Measurements from ENCODE around the gene KCTD1.
A peak's percentile ranks its signal among the peaks of the same experiment; 100 is the strongest.

Gene KCTD1

DNA sequence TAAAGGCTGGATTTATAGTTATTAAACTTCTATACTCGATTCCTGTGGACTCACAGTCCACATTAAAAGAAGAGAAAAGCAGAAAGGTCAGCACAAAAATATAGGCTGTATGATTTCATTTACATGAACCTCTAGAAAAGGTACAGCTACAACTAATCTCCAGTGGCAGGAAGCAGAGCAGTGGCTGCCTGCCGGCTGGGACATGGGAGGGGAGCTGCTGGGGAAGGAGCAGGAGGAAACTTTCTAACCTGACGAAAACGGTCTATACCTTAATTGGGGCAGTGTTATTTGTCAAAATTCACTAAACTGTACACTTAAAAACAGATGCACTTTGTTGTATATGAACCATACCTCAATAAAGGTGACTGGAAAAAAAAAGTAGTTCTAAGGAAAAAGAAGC lies 26.7 kb downstream of the KCTD1 start:
- DNase-seq, result no peak

DNA sequence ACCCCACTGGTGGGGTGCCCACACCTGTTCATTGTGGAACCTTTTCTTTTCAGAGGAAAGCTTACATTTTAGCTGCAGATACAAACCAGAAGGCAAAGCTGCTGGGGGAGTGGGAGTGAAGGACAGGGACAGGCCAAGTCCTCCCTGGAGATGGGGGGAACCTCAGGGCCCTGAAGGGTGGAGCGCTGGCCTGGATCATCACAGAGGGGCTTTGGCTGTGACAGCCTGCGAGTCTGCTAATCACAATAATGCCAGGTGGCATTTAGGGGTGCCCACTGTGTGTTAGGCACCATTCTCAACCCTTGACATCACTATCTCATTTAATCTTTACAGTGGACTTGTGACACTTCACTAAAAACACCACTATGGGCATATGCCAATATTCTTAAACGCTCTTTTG lies 27.4 kb downstream of the KCTD1 start:
- DNase-seq, result no peak

DNA sequence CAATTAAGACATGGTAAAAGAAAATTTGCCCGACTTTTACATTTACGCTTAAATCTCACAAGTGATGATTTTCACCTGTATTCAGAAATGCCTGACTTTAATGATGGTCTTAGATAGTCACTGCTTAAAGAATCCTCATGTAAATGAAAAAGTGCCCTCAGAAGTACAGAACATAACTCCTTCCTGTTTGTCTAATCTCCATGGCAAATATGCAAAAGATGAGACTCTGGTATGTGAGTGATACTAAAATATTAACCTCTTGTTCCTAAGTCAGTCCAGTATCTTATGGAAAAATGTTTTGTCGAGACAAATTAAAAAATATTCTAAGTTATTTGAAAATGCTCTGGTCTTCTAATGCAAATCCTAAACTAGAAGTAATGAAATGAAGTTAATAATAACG lies 29.2 kb downstream of the KCTD1 start:
- DNase-seq, result no peak

DNA sequence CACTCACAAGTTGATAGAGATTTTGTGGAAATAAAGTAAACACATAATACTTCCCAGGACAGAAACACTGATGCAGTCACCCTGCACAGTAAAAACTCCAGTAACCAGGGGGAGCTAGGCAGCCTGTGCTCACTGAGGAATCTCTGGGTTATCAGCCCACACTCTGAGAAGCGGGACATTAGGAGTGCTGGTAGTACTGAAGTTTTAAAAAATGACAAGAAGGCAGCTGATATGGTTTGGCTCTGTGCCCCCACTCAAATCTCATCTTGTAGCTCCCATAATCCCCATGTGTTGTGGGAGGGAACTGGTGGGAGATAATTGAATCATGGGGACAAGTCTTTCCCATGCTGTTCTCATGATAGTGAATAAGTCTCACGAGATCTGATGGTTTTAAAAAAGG lies 31.4 kb downstream of the KCTD1 start:
- no peak for DNase-seq

DNA sequence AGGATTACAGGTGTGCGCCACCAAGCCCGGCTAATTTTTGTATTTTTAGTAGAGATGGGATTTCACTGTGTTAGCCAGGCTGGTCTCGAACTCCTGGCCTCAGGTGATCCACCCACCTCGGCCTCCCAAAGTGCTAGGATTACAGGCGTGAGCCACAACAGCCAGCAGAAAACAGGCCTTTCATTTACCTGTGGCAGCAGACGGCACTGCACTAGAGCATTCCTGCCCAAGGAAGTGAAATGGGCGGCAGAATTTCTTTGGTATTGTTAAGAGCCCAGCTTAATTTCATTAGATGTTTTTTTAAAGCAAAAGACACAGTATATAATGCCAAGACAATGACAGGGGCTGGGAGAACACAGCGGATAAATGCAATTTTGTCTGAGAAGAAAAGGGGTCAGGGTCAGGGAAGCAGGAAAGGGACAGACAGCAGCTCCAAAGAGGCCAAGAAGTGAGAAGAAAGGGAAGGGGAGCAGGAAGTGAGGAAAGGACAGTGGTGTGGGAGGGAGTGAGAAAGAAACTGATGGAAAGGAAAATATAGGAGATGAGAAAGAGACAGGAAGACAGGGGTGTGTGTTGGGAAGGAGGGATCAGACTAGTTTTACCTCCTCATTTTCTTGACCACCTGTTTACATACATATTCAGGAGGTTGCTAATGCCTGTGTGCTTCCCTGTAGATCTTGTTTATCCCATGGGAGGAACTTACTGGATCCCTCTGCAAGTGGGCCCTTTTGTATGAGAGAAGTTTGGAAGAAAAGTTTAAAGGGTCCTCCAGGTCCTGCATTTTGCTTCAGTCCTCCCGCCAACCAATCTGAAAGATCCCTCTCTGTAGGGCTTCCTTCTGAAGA lies 32.5 kb downstream of the KCTD1 start:
- DNase-seq, result no peak

DNA sequence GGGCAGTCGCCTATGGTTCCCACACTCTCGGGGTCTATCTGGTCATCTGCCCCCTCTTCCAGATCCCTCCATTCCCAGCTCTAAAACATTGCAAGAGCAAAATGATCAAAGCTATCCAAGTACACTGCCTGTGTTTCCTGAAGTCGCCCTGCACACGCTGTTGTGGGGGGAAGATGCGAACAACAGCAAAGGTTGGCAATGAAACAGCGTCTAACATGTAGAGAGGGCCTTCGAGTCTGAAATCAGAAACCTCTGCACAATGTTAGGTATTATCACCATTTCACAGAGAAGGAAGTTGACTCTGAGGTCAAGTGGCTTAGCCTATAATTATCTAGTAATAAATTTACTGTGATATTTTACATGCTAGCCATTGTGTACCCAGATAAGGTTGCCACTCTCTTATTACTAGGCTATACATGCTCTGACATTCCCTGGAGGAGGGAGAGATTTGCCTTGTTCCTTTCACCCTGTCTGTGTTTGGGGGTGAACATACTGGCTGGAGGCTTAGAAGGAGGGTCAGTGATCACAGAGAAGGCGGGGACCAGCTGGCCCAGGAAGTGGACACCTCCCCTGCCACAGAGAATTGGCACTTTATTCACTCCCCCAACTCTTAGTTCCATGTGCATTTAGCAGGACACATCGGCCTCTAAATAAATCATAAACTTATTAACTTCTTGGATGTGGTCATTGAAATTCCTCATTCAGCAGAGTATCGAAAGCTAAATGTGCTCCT lies 36.8 kb downstream of the KCTD1 start:
- DNase-seq, result no peak

DNA sequence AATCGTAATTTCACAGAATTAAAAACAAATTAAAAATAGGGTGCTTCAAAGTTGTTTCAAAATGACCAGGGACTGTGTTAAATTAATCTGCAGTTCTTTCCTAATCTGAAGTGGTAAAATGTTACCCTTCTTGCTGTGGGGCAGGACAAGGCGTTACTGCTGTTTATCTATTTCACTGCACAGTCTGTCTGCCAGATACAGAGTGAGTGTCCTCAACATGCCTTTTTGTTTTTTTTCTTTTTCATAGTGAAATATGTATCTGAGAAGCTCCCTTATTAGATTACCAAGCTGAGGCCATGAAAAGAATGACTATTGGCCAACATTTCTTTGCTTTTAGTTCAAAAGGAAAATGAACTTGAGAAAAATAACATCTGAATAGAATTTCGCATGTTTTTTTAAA lies 38.0 kb downstream of the KCTD1 start:
- no peak for DNase-seq

DNA sequence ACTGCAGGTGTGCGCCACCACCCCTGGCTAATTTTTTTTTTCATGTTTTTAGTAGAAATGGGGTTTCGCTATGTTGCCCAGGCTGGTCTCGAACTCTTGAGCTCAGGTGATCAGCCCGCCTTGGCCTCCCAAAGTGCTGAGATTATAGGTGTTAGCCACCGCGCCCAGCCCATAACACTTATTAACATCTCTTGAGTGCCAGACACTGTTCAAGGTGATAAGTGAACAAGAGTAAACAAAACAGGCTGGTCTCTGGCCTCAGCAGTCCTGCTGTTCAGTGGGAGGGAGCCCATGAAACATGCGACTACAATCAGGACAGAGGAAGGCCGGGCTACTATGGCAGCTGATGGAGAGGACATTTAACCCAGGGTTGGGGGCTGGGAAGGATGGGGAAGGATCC lies 42.3 kb downstream of the KCTD1 start:
- no peak for DNase-seq

DNA sequence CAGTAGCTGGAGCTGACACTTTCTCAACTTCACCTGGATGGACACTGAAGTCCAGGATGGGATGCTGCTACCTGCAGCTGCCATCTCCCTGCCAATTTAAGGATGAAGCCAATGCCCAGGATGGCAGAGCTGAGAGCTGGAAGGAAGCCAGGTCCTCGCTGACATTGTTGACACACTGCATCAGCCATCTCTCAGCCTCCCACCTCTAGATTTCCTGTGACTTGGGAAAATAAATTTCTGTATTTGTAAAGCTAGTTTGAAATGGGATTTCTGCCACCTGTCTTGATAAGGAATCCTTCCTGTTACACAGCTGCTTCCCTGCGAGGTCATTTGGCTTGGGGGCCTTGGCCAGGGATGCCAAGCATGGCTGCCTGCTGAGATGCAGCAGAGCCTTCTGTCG lies 43.5 kb downstream of the KCTD1 start:
- DNase-seq, result no peak

DNA sequence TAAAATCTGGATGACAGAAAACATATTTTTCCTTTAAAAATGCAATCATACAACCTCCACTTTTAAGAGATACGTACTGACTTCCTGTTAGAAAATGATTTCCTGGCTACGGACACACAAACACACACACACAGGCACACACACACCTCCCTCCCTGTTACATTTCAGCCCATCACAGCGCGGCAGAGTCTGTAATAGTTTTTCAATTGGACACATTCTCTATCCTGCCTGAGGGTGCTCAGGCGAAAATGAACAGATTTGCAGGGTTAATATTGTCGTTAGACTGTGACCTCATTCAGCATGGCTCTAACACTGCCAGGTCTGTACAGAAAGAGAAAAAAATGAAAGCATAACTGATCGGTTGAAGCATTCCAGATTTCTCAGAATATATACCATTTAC lies 45.0 kb downstream of the KCTD1 start:
- DNase-seq, result peak; percentile 41

DNA sequence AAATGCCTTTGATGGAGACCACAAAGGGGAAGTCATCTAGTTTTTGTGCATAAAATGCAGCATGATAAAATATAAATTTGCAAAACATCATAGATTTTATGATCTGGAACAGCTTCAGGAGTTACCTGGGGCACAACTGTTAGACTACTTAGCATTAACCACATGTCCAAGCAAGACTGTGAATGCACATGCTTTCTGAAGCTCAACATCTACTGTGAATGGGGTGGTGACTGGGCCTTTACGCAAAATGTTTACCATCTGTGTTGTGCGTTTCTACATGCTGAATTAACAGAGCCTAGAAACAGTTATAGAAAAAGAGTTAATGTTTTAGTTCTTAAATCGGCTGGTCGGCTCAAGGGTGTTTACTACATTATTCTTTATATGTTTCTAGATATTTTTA lies 45.5 kb downstream of the KCTD1 start:
- DNase-seq, result no peak

DNA sequence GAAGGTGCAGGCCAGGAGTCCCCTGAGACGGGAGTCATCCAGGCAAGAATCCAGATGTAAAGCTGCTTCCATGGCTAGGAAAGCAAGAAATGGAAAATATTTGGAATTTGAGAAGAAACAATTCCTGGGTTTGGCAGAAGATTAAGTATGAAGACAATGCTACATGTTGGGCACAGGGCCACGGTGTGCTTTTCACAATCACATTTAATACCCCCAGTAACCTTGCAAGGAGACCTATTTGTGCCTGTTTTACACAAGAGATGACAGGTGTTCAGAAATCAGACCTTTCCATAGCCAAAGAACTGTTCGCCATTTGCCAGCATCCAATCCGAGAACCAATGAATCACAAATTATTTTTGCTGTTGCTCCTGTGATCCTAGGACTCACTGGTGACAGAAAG lies 50.5 kb downstream of the KCTD1 start:
- DNase-seq, result no peak

DNA sequence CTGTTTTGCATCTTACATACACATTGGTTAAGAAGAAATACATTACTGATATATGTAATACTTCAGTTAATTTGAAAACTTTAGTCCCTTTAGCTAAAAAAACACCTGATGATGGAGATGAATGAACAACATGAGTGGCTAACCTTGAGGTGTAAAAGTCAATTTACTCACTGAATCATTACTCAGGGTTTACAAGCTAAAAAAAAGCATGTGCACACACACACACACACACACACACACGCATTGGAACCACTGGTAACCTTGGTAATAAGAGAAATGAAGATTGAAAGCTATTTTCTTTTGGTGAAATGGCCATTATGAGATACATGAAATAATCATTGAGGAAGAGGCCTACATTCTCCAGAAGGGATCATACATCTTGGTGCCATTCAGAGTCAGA lies 51.8 kb downstream of the KCTD1 start:
- no peak for DNase-seq

DNA sequence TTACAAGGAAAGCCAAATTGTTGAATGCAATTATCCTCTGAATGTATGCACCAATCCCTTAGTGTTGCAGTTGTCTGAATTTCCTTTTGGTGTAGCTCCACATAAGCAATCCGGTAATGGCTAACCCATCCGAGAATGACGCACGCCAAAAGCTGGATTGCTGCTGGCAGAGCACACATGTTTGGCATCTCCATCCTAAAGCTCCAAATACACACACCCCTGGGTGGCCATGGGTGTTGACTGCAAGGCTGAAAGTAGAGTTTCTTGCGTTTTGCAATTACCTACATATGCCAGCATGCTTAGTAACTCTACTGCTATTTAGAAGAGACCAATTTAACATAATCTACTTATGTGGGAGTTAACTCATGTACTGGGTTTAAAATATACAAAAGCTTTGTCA lies 53.1 kb downstream of the KCTD1 start:
- DNase-seq, result no peak

DNA sequence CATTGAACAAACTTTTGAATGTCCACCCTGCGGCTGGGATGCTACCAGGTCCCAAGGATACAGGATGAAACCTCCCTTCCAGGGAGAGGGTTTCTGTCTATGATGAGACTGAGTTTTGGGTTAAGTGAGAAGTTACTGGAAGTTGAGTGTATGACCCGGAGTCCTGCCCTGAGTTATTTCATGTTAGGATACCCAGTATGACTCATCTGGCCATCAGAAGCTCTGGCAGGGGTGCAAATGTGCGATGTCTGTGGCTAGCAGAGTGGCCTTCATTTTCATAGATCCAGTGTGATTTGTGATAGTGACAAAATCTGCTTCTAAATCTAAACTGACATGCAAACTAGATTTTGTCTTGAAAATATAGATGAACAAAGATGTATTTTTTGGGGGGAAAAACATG lies 55.3 kb downstream of the KCTD1 start:
- DNase-seq, result no peak

DNA sequence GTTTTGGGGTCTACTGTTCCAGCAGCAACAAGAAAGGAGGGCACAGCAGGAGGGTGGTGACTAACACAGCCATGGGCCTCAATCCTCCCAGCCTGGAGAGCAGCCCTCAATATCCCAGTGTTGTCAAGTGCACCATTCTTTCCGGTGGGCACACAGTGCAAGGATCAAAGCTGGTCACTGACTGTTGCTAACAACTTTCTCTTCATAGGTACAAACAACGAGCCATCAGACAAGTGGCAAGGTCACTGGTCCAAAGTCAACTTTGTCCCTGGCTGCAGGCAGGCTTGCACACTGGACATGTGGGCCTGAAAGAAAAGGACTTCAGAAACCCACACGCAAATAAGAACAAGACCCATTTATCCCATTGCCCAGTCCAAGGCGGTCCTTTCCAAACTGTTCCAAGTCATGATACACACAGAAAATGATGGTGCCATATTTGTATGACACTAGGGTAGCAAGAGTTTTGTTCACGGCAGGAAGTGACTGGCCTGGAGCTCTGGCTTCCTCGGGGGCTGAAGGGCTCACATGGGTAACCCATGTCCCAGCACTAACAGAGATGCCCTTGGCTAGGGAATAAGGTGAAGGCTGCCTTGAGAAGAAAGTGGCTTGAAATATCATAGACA lies 57.0 kb downstream of the KCTD1 start:
- no peak for DNase-seq

DNA sequence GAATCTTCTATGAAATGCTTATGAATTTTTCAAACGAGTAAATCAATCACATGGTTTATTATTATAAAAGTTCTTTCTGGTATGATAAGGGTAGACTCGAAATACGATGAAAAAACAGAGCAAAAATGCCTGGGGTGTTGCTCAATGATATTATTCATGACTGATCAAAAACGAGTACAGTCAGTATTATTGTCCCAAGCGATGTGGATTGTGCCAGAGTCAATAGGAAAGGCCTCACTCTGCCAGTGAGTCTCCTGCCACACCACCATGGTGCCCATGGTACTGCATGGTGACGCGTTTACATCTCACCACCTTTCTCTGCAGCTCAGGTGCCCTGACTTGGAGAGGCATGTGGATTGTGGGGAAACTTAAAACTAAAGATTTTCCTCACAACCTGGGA lies 58.5 kb downstream of the KCTD1 start:
- no peak for DNase-seq

DNA sequence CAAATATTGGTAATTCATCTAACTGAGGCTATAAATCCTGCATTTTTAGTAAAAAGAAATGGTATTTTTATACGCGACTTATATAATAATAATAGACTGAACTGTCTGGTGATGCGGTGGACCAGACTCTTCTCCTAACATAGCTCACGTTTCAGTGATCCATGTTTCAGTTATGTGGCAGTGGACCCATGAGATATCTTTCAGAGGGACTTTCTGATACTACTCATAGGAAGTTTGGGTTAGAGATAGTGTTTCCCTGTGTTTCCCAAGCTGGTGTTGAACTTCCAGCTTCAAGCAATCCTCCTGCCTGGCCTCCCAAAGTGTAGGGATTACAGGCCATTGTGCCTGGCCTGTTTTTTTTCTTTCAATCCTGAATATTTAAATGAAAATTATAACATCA lies 59.2 kb downstream of the KCTD1 start:
- no peak for DNase-seq

DNA sequence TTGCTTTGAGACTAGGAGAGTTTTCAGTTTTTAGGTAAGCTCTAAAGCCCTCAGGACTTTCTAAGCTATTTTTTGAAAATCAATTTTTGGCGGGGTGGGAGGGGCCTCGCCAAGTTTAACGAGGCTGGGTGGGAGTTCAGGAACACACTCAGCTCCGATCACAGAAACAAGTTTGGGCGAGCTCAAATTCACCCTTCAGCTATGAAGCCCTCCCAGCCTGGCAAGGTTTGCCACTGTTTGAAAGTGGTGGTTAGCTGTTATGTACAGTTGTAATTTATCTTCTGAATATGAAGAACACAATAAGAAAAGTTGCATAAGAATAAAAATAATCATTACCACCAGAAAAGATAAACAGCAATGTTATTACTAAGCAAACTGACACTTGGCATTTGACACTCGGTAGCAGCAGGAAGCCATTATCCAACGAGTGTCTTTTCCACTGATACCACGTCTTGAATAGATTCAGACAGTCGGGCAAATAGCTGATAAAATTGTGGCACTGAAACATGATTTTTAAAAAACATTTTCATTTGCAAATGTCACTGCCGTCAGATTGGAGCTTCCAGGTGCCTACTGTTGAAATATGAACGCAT lies 59.8 kb downstream of the KCTD1 start:
- DNase-seq, result no peak

DNA sequence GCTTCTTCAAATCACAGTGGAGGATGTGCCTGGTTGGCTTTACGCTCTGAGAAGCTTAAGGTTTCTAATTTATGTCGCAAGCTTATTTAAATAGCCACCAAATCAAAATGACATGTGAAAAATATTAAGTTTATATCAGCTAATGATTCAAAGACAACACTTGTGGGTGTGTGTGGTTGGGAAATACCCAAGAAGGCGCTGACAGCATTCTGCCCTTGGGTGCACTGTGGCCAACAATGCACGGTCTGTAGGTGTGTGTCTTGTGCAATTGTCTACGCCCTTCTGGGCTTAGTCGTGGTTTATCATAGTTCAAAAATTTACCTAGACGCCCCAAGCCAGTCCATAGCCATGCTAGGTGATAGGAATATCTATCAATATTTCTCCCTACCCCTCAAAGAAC lies 60.9 kb downstream of the KCTD1 start:
- DNase-seq, result no peak

DNA sequence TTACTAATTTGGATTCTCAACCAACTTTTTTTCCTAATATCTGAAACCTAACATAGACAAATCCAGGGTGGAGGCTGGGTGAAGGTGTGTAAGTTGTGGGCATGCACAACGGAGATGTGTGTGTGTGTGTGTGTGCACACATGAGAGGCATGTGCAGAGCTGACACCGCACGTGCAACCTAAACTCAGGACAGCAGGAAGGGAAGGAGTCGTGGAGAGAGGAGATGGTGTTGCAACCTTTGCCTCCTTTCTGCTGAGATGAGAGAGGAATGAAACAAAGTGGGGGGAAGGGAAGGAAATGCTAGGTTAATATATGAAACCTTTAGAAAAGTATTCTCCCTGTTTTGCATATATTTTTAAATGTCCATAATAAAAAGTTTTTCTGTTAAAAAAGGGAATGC lies 64.7 kb downstream of the KCTD1 start:
- DNase-seq, result no peak

DNA sequence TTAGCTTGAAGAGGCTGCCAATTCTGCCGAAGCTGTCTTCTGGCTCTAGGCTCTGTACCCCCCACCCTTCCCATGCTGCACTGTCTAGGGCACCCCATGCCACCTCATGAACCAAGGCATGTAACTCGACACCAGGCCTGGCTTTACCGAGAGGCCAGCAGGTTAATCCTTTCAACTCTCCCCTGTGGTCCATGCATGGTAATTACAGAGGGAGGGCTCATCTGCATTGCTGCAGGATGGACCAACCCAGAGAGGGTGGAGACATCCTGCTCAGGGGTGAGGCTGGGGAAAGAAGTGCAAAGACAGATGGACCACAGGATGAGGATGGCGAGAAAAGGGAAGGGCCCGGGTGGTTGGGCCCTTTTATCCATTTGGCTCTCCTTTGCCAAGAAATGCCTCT lies 65.8 kb downstream of the KCTD1 start:
- DNase-seq, result no peak

DNA sequence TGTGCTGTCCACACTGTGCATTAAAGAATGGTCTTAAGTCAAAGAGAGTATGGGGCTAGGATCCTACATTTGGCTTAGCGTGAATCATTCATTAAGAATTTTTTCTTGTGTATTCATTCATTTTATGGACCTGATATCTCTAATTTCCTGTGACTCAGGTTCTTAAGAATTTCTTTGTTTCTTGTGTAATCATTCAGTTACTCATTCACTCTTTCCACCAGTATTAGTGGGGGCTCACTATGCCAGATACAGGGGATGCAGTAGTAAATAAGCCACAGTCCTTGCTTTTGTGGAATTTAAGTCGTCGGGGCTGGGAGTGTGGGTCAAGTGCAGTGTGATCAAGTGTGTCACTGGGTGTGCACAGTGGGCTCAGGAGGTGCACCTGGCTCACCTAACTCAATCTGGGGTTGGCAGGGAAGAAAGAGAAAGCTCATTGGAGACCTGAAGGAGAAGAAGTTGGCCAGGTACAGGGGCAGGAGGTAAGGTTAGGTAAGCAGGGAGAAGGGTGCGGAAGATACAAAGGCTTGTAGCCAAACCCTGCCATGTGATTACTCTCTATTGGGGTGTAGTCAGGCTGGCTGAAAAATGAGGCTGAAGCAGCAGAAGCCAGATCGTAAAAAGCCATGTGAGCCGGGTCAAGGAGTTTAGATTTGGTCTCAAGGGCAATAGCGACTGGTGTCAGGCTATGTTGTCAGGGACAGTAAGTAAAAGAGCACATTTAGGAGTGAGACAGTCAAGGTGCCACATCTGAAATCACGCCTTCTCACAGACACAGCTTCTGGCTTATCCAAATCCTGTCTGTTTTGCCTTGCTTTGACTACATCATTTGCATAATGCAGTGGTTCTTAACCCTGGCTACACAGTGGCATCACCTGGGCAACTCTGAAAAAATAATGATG lies 67.2 kb downstream of the KCTD1 start:
- DNase-seq, result no peak
